H1 (cell line): ENCODE data around the gene G3BP1. TPM values are rescaled to one million over a fixed set of nuclear protein-coding genes. Genes with fewer than 3 reads are reported as not detected.
A peak's percentile ranks its signal among the peaks of the same experiment; 100 is the strongest.

ENCODE experiments used
- CEBPB ChIP-seq: IDR thresholded peaks from 2 replicates; pipeline ENCODE4 v1.6.1; 2012; ENCODE audit warnings: low read depth, low read length
- CHD1 ChIP-seq: IDR thresholded peaks from 2 replicates; pipeline ENCODE4 v1.6.1; 2012; ENCODE audit warnings: low read depth, low read length, improper control_type of control experiment
- GABPA ChIP-seq: IDR thresholded peaks from 2 replicates; pipeline ENCODE4 v1.6.1; 2011; ENCODE audit warnings: mild to moderate bottlenecking, low read length, moderate library complexity, borderline replicate concordance; ENCODE audit not compliant: insufficient read depth
- PHF8 ChIP-seq: fragments of 200-600 bp; sonication (generic); conservative IDR thresholded peaks from 2 replicates; pipeline ENCODE4 v1.7.1; 2012; ENCODE audit warnings: low read depth, mild to moderate bottlenecking, inconsistent platforms, low read length, moderate library complexity
- POLR2A ChIP-seq, 2 experiments: IDR thresholded peaks; 1 replicate in 1 of 2; 2 replicates in 1 of 2; pipeline ENCODE4 v1.6.1; 2011; ENCODE audit warnings: low read depth in 2 of 2, low read length in 2 of 2, mild to moderate bottlenecking in 2 of 2; ENCODE audit errors: control extremely low read depth in 1 of 2
- RAD21 ChIP-seq, 2 experiments: IDR thresholded peaks in 1 of 2; conservative IDR thresholded peaks in 1 of 2; 2 replicates each; pipeline ENCODE4 v1.6.1; 2011; ENCODE audit warnings: low read depth in 2 of 2, low read length in 2 of 2, improper control_type of control experiment in 1 of 2, inconsistent platforms in 1 of 2, mild to moderate bottlenecking in 1 of 2, moderate library complexity in 1 of 2
- SP4 ChIP-seq: IDR thresholded peaks from 2 replicates; pipeline ENCODE4 v1.6.1; 2012; ENCODE audit warnings: low read length, inconsistent platforms
- TCF12 ChIP-seq: IDR thresholded peaks from 2 replicates; pipeline ENCODE4 v1.6.1; 2011; ENCODE audit warnings: low read depth, mild to moderate bottlenecking, low read length
- polyA plus RNA-seq, 7 experiments: library from polyadenylated mRNA; depleted of rRNA in 3 of 7; stranded (reverse) in 5 of 7; unstranded in 2 of 7; fragments of >200 nt in 5 of 7; fragments of 200-250 nt in 2 of 7; gene quantifications; 1 replicate in 5 of 7; 2 replicates in 1 of 7; 4 replicates in 1 of 7; pipeline versions ENCODE4 v1.2.1 to v1.2.3, GENCODE V29; 2011 to 2013; ENCODE audit warnings: missing spikeins in 2 of 7, mixed read lengths in 2 of 7
- total RNA-seq: library from RNA; stranded (reverse); fragmentation: NEBNext Ultra II Directional; extraction: Animal tissue kit (Norgen Biotek cat#: 25700); gene quantifications from 2 replicates; pipeline ENCODE4 v1.2.1, GENCODE V29; 2021
- TF ChIP-seq, protein P1 (sequence below), 3 experiments: IDR thresholded peaks; 1 replicate in 2 of 3; 2 replicates in 1 of 3; pipeline versions ENCODE4 v1.5.1 to v1.6.1; 2011; ENCODE audit warnings: low read length in 3 of 3, mild to moderate bottlenecking in 3 of 3, inconsistent platforms in 2 of 3, low read depth in 1 of 3, moderate library complexity in 1 of 3; ENCODE audit not compliant: insufficient read depth in 1 of 3; ENCODE audit errors: control extremely low read depth in 1 of 3

G3BP1 gene
- total and polyA plus RNA-seq, 2 of the 8 experiments (the other 6 are each of a cell fraction or from before 2014, with no cell fraction given): 71.2 to 516 TPM

DNA sequence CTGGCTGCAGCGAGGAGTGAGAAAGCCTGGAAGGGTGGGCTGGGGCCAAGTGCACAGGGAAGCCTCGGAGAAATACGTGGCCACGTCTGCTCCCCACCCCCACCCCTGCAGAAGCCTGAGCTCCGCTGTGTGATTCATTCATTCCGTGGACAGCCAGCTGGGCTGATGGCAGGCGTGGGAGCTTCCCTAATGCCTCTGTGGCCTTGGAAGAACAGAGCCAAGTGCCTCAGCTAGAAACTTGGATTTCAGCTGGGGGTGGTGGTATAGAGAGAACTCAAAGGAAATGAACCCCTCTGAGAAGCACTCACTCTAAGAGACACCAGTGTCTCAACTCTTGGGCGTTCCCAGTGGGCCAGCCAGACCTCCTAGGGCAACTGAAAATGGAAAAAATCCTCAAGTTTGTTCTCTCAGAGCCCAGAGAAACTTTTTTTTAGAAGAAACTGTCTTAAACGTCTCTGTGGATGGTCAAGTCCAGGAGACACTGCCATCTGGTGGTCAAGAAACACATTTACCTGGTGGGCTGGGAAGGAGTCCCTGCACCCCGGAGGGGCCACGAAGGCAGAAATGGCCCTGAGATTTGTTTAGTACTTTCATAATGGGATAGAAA is 31.3 kb upstream of the G3BP1 start (continued):
- TF ChIP-seq, protein P1, sequence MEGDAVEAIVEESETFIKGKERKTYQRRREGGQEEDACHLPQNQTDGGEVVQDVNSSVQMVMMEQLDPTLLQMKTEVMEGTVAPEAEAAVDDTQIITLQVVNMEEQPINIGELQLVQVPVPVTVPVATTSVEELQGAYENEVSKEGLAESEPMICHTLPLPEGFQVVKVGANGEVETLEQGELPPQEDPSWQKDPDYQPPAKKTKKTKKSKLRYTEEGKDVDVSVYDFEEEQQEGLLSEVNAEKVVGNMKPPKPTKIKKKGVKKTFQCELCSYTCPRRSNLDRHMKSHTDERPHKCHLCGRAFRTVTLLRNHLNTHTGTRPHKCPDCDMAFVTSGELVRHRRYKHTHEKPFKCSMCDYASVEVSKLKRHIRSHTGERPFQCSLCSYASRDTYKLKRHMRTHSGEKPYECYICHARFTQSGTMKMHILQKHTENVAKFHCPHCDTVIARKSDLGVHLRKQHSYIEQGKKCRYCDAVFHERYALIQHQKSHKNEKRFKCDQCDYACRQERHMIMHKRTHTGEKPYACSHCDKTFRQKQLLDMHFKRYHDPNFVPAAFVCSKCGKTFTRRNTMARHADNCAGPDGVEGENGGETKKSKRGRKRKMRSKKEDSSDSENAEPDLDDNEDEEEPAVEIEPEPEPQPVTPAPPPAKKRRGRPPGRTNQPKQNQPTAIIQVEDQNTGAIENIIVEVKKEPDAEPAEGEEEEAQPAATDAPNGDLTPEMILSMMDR (IDR thresholded peaks at IDR 0.05; ENCODE audit: control extremely low read depth in 1 of 3, insufficient read depth in 1 of 3, low read depth in 1 of 3, low read length in 3 of 3): peak; percentile 75 to 79 (median 76)
- no peak for TF ChIP-seq GABPA
- no peak for TF ChIP-seq CHD1
- TF ChIP-seq RAD21 (IDR thresholded peaks at IDR 0.05 in 1 of 2, conservative IDR thresholded peaks at IDR 0.05 in 1 of 2; ENCODE audit: low read depth in 2 of 2, low read length in 2 of 2): peak; percentile 79 to 81
- TF ChIP-seq SP4: 0 out of 2 replicates have a peak, but pooled peaks have one; percentile 38
- no peak for TF ChIP-seq PHF8
- TF ChIP-seq TCF12: no peak
- 0 out of 3 replicates have a peak, but pooled peaks of 1 of the 2 experiments have one; percentile 48 for TF ChIP-seq POLR2A (IDR thresholded peaks at IDR 0.05; ENCODE audit: control extremely low read depth in 1 of 2, low read depth in 2 of 2, low read length in 2 of 2)
- TF ChIP-seq CEBPB: no peak
